Measurements from ENCODE around the gene TMTC2.

The TMTC2 gene

GRCh38 chr12:82923935-82924334 lies 237.2 kb downstream of the TMTC2 start:
- TF ChIP-seq, protein P1, sequence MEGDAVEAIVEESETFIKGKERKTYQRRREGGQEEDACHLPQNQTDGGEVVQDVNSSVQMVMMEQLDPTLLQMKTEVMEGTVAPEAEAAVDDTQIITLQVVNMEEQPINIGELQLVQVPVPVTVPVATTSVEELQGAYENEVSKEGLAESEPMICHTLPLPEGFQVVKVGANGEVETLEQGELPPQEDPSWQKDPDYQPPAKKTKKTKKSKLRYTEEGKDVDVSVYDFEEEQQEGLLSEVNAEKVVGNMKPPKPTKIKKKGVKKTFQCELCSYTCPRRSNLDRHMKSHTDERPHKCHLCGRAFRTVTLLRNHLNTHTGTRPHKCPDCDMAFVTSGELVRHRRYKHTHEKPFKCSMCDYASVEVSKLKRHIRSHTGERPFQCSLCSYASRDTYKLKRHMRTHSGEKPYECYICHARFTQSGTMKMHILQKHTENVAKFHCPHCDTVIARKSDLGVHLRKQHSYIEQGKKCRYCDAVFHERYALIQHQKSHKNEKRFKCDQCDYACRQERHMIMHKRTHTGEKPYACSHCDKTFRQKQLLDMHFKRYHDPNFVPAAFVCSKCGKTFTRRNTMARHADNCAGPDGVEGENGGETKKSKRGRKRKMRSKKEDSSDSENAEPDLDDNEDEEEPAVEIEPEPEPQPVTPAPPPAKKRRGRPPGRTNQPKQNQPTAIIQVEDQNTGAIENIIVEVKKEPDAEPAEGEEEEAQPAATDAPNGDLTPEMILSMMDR (IDR thresholded peaks at IDR 0.05; ENCODE audit: insufficient read depth, missing control alignments): no peak
- no peak for FAIRE-seq

GRCh38 chr12:82926630-82927029 lies 239.9 kb downstream of the TMTC2 start:
- FAIRE-seq: no peak
- TF ChIP-seq, protein P1 (IDR thresholded peaks at IDR 0.05; ENCODE audit: insufficient read depth, missing control alignments): no peak

More at GRCh38 chr12:82923935-82924334, 237.2 kb downstream of the TMTC2 start:
- no peak for DNase-seq (ENCODE audit: insufficient read length, low spot score)

GRCh38 chr12:82930301-82930700 lies 243.6 kb downstream of the TMTC2 start:
- no peak for FAIRE-seq
- TF ChIP-seq, protein P1 (IDR thresholded peaks at IDR 0.05; ENCODE audit: insufficient read depth, missing control alignments): no peak
- DNase-seq (ENCODE audit: insufficient read length, low spot score): no peak

More at GRCh38 chr12:82926630-82927029, 239.9 kb downstream of the TMTC2 start:
- no peak for DNase-seq (ENCODE audit: insufficient read length, low spot score)

- FAIRE-seq: no peak
- DNase-seq (ENCODE audit: insufficient read length, low spot score): no peak
- TF ChIP-seq, protein P1 (IDR thresholded peaks at IDR 0.05; ENCODE audit: insufficient read depth, missing control alignments): no peak
Measured at GRCh38 chr12:82931349-82932116, 244.8 kb downstream of the TMTC2 start.

DNA sequence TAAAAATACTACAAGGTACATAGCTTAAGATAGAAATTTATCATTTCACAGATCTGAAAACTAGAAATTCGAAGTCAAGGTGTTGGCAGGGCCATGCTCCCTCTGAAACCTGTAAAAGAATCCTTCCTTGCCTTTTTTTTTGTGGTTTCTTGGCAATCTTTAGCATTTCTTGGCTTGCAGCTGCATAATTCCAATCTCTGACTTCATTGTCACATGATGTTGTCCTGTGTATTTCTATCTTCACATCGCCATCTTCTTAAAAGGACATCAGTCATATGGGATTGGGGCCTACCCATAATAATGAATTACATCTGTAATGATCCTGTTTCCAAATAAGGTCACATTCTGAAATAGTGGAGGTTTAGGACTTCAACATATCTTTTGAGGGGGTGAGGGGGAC lies 250.4 kb downstream of the TMTC2 start:
- TF ChIP-seq, protein P1 (IDR thresholded peaks at IDR 0.05; ENCODE audit: insufficient read depth, missing control alignments): no peak
- no peak for DNase-seq (ENCODE audit: insufficient read length, low spot score)
- no peak for FAIRE-seq

DNA sequence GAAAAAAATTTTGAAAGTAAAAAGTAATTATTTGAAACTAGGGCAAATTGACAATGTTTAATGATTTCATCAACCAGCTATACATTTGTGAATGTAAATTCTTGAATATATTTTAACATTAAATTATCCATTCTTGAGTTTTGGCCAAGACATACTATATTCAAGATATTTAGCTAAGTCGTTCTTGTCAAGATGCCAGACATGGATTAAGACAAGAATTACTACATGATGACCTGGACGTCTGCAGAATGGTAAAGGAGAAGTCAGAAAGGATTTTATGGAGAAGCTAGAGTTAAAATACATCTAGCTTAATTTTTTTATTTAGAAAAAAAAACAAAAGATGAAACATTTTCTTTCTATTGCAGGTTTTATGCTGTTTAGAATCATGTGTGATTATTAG lies 255.8 kb downstream of the TMTC2 start:
- DNase-seq (ENCODE audit: insufficient read length, low spot score): no peak
- no peak for FAIRE-seq
- TF ChIP-seq, protein P1 (IDR thresholded peaks at IDR 0.05; ENCODE audit: insufficient read depth, missing control alignments): no peak

DNA sequence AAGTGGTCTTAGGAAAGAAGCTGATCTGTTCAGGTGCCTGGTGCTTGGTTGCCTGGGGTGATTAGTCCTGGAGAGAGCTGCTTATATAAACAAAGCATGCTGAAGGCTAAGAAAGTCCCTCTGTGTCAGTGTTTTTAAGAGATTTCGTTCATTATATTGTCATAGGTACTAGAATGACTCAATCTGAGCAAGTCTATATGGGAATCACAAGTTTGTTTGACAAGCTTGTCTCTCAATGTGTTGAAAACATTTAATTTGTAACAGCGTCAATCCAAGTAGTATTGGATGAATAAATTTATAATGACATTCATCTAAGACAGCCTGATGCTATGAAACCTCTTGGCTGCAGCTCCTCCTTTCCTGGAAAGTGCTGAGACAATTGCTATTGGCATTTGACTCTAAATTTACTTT lies 256.3 kb downstream of the TMTC2 start:
- TF ChIP-seq, protein P1 (IDR thresholded peaks at IDR 0.05; ENCODE audit: insufficient read depth, missing control alignments): no peak
- DNase-seq (ENCODE audit: insufficient read length, low spot score) (no peak), FAIRE-seq (no peak)
